ENCODE data around the gene MYT1.

Gene MYT1

DNA sequence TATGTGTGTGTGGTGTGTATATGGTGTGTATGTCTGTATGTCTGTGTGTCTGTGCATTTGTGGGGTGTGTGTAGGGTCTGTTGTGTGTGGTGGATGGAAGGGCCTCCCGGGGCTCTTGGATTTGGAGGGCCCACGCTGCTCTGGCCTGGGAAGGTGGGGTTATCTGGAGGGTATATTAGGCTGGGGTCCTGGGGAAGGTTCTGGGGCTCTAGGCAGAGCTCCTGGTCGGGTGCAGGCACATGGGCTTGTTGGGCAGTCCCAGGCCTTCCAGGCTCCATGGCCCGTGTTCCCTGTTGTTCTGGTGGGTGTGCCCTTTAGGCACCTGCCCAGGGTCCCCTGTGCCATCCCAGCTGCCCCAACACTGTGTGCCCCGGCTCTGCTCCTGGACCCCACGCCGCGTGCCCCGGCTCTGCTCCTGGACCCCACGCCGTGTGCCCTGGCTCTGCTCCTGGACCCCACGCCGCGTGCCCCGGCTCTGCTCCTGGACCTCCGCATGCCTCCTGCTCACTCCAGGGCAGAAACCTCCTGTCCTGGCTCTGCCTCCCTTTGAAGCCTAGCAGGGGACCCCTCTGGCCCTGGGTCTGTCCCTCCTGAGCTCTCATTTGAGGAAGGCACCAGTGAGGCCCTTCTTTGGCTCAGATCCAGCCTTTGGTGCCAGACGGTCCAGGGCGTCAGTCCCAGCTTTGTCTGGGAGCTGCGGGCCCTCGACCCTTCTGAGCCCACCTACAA, 10.2 kb upstream of the MYT1 start:
- H3K4me3 ChIP-seq (ENCODE audit: low read depth, low read length), result no peak overlapping the region

GRCh38 chr20:64154590-64155257, 9.5 kb upstream of the MYT1 start:
- no peak overlapping the region for H3K4me3 ChIP-seq (ENCODE audit: low read depth, low read length)

DNA sequence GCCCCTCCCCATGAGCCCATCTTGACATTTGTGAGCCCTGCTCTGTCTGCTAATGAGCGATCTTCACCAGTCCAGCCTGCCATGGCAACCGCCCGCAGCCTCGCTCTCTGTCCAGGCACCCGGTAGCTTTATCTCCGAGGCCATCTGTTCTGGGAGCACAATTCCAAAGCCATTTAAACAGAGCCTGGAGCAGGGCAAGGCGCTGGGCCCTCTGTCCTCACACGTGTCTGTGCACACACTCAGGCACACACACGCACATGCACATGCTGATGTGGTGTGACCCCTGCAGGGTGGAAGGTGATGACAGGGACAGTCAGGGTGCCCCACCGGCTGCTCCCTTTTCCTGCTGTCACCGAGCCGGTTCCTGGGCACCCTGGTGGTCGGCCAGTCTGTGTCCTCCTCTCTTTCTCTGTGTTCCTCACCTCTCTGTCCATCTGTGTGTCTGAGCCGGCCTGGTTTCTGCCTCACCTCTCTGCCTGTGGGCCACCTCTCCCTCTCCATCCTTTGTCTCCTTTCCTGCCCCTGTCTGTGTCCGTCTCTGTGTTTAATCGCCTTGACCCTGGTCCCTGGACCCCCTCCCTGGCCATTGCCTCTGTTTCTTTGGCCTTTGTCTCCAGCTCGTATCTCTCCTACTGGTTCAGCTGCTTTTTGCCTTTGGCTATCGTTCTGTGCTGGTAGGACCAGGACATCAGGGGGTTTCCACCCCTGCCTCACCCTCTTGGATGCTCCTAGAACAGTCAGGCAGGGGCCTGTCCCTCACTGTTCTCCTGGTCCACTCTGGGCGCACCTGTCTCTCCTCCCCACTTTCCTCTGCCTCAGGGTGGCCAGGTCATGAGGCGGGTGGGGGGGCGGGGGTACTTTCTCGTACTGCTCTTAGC, 8.8 kb upstream of the MYT1 start:
- no peak overlapping the region for H3K4me3 ChIP-seq (ENCODE audit: low read depth, low read length)

GRCh38 chr20:64156136-64156885, 7.9 kb upstream of the MYT1 start:
- H3K4me3 ChIP-seq (ENCODE audit: low read depth, low read length), result no peak overlapping the region

- H3K4me3 ChIP-seq (ENCODE audit: low read depth, low read length), result no peak overlapping the region
Observed at GRCh38 chr20:64156886-64157875, 7.1 kb upstream of the MYT1 start.

GRCh38 chr20:64157878-64158277, 6.4 kb upstream of the MYT1 start:
- no peak overlapping the region for H3K4me3 ChIP-seq (ENCODE audit: low read depth, low read length)

DNA sequence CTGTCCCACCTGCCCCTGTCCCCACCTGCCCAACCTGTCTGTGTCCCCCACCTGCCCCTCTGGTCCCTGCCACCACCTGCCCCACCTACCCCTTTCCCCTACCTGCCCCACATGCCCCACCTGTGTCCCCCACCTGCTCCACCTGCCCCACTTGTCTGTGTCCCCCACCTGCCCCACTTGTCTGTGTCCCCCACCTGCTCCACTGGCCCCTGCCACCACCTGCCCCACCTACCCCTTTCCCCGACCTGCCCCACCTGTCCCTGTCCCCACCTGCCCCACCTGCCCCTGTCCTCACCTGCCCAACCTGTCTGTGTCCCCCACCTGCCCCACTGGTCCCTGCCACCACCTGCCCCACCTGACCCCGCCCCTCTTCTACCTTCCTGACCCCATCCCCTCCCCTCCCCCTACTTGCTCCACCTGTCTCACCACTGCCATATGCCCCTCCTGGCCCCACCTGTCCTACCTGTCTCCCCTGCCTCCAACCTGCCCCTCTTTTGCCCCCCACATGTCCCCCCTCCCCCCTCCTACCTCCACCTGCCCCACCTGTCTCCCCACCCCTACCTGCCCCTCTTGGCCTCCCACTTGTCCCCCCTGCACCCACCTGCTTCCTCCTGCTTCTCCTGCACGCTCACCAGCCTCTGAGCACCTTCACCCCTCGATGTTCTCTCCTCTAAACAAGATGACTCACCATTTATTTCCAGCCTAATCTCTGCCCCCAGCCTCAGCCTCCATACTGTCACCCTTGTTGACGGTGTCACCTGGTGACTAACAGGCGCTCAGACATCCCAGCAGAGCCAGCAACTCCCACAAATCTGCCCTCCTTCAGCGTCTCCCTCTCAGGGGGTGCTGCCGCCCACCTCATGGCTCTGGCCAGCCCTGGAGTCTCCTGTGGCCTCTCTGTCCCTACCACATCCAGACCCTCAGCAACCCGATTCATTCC, 5.6 kb upstream of the MYT1 start:
- no peak overlapping the region for H3K4me3 ChIP-seq (ENCODE audit: low read depth, low read length)

DNA sequence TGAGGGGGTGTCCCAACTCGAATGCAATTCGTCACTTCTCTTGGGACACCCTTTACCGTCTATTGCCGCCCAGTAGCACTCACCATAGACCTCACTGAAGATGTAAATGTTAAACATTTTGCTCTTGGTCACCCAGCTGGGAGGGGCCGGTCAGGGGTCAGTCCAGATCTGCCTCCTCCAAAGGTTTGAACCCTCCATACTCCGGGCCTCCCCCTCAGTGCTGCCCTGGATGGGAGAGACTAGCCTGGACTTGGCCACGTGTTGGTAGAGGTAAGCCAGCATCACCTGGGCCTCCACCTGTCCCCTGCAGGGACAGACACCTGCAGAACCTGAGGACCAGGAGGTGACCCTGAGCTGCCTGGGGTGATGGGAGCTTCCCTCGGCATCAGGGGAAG, 5.0 kb upstream of the MYT1 start:
- no peak overlapping the region for H3K4me3 ChIP-seq (ENCODE audit: low read depth, low read length)

DNA sequence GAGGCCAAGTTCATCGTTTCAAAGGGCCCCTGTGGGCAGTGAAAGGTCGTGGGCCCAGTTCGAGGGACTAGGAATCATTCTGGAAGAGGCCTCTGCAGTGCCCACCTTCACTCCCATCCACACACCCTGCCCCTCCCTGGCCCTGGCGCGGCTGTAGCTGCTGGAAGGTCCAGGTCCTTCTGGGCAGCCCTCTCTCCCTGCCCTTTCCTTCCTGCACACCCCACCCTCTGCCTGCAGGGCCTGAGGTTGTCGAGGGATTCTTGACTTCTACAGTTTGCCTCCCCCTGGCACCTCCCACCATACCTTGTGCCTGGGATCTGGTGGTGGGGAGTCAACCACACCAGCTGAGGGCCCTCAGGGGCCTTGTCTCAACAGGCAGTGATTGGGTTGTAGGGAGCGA, 4.5 kb upstream of the MYT1 start:
- H3K4me3 ChIP-seq (ENCODE audit: low read depth, low read length), result no peak overlapping the region

DNA sequence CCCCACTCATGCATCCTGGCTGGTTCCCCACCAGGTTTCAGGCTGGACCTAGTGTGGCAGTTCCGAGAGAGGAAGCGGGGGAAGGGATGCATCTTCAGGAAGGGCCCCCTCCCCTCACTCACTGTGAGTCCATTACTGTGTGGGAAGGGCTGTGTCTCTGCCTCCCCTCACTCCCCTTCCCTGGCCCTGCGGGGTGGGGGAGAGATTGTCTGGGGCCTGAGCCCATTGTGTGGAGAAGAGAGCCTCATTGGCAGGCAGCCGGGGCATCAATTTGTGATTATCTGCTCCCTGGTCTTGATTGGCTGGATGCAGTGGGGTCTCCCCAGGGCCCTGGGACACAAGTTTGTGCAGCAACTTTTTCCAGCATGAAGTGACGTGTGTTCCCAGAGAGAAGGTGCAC, 4.1 kb upstream of the MYT1 start:
- H3K4me3 ChIP-seq (ENCODE audit: low read depth, low read length), result no peak overlapping the region

GRCh38 chr20:64160526-64161355, 3.5 kb upstream of the MYT1 start:
- H3K4me3 ChIP-seq (ENCODE audit: low read depth, low read length), result no peak overlapping the region

- no peak overlapping the region for H3K4me3 ChIP-seq (ENCODE audit: low read depth, low read length)
Observed at GRCh38 chr20:64161356-64162238, 2.7 kb upstream of the MYT1 start.

DNA sequence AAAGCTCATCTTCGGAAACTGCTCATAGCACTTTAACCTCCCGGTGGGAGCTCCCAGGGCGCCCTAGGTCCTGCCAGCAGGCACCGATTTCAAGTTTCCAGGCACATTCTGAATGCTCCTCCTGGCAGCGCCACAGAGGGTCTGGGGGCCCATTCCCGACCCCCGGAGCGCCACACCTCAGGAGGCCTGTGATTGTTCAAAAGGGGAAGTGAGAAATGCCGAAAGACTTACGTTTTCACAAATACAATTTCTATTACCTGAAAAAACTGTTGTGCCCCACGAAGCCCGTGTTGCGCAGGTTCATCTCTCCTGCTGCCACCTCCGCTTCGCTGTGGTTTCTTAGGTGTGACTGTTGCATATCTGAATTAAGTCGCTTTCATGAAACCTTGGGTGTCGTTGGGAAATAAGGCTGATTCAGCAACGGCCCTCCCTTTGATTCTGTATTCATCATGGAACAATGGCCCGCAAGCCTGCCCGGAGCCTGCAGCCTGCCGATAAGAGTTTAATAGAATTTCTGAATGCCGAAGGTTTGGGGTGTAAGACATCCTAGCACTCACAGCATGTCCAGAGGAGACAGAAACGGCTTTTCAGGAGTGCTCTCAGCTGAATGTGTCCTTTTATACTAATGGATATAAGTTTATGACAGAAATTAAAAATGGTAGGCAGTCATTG, 1.9 kb upstream of the MYT1 start:
- H3K4me3 ChIP-seq (ENCODE audit: low read depth, low read length), result no peak overlapping the region

DNA sequence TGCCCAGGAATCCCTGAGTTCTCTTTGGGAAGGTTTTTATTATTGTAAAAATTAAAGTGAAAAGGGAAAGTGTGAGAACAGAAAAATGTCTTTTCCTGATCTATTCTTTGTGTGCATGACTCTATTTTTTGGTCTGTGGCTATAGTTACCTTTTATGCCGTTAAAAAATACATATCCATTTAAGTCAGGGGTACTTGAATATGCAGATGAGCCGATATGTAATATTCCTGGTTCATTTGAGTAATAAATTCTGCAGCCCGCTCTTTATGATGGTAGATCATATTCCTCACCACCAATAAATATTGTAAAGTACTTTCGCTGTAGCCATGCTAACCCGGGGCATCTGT, 503 bp upstream of the MYT1 start:
- H3K4me3 ChIP-seq (ENCODE audit: low read depth, low read length), result no peak overlapping the region

DNA sequence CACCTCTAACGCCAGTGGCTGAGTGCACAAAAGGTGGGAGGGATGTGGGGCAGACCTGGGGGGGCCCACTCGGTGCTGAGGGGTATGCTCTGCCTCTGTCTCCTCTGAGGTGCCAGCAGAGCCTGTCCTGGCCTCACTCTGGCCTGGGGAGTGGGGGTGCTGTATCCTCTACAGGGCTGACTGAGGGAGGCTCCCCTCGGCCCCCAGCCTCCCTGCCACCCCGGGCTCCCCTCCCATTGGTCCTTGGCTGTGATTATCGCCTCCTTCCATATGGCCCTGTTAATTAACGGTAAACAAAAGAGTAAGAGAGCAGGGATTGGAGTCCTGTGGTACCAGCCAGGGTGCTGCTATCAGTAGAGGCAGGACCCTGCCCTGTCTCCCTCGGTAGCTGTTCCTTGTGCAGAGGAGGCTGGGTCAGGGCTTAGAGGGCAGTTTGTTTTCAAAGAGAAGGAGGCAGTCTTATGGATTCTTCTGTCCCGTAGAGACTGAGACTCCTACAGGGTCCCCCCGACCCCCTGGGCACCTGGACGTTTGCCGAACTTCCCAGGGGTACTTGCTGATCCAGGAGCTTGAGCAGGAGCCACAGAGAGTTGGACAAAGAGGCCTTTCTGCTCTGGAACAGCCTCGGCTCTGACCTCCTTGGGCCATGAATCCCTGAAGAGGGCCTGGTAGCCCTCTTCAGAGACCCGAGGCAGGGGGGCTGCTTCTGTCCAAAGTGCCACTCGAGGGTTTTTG, 1.8 kb downstream of the MYT1 start:
- no peak overlapping the region for H3K4me3 ChIP-seq (ENCODE audit: low read depth, low read length)

All from iPS-11a (cell line).